ENCODE results near the gene AHI1. TPM values are rescaled to one million over a fixed set of nuclear protein-coding genes. Genes with fewer than 3 reads are reported as not detected.

The AHI1 gene
- total and polyA plus RNA-seq, 2 of the 13 experiments (the other 11 are each of a cell fraction or from before 2014, with no cell fraction given) = 7.2 to 18.6 TPM

- peak; percentile 59; the same call in 1 of the 2 replicates for TF ChIP-seq ZBTB39 (CRISPR knock-in tag; IDR thresholded peaks at IDR 0.05)
- TF ChIP-seq ZNF652 (CRISPR knock-in tag; IDR thresholded peaks at IDR 0.05; ENCODE audit: borderline replicate concordance, low read depth) = no peak
- peak; percentile 71; the same call in 1 of the 2 replicates for TF ChIP-seq ZNF121 (CRISPR knock-in tag; IDR thresholded peaks at IDR 0.05)
- peak; percentile 21; the same call in 1 of the 2 replicates for TF ChIP-seq ZNF460 (CRISPR knock-in tag; IDR thresholded peaks at IDR 0.05; ENCODE audit: borderline replicate concordance)
- TF ChIP-seq SMAD9 (CRISPR knock-in tag; IDR thresholded peaks at IDR 0.05) = no peak
- peak; percentile 71; the same call in 1 of the 2 replicates for TF ChIP-seq ZNF670 (CRISPR knock-in tag; IDR thresholded peaks at IDR 0.05; ENCODE audit: borderline replicate concordance)
- peak; percentile 92 for TF ChIP-seq TMF1 (CRISPR knock-in tag; IDR thresholded peaks at IDR 0.05; ENCODE audit: low read depth)
- peak; percentile 81 for TF ChIP-seq ZBTB42 (CRISPR knock-in tag; IDR thresholded peaks at IDR 0.05)
- TF ChIP-seq HES4 (CRISPR knock-in tag; IDR thresholded peaks at IDR 0.05; ENCODE audit: borderline replicate concordance) = peak; percentile 89; the same call in 1 of the 2 replicates
- TF ChIP-seq RERE (CRISPR knock-in tag; IDR thresholded peaks at IDR 0.05; ENCODE audit: low read depth) = no peak; the same call in 1 of the 2 replicates
- TF ChIP-seq ZSCAN21 (CRISPR knock-in tag; IDR thresholded peaks at IDR 0.05; ENCODE audit: borderline replicate concordance) = peak; percentile 96
- TF ChIP-seq SIN3A (IDR thresholded peaks at IDR 0.05; ENCODE audit: borderline replicate concordance, low read depth, low read length) = peak; percentile 98
- peak; percentile 94 for TF ChIP-seq E2F1 (CRISPR knock-in tag; IDR thresholded peaks at IDR 0.05)
- peak; percentile 98 for TF ChIP-seq MYPOP (CRISPR knock-in tag; IDR thresholded peaks at IDR 0.05)
- no peak for TF ChIP-seq ZNF549 (CRISPR knock-in tag; IDR thresholded peaks at IDR 0.05)
- TF ChIP-seq ARID2 (CRISPR knock-in tag; IDR thresholded peaks at IDR 0.05; ENCODE audit: borderline replicate concordance) = peak; percentile 93
- TF ChIP-seq ZNF576 (CRISPR knock-in tag; IDR thresholded peaks at IDR 0.05) = peak; percentile 41; the same call in 1 of the 2 replicates
- TF ChIP-seq ASH2L (IDR thresholded peaks at IDR 0.05; ENCODE audit: insufficient read length, low read depth, low read length) = peak; percentile 98
These were observed at the start of gene AHI1 (continued) for GRCh38 chr6:135497412-135498184.
